Inferior parietal cortex (tissue), 1 donor: ENCODE measurements around the gene PALLD.
"Not testable (repeated sequence)": the region's sequence is repeated elsewhere in the genome, so short reads cannot be mapped to it uniquely, and the experiment has no call there.

Experiments used
- DNase-seq: peaks from one replicate; pipeline ENCODE4 v3.0.0-alpha.2; 2016; ENCODE audit errors: extremely low spot score

PALLD gene

DNA sequence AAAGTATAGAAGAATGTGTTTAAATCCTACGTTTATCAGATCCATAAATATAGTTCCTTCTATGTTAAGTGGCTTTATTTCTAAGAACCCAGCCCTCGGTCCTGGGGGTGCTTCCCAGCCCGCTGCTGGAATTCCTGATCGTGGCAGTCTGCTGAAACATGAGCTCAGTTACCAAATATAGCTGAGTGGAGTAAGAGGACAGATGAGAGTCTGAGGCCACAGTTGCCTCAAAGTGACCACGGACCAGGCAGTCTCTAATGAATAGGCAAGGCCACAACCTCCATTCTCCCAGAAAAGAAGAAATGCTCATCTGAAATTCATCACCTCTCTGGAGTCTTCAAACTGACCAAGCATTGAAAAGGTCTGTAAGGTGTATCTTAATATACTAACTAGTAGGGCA lies at the start of gene PALLD:
TSS of gene PALLD (plus strand) at position 219 of the 400 bp plus-strand sequence.
- no peak for DNase-seq

- DNase-seq = not testable (repeated sequence)
Observed at GRCh38 chr4:168449063-168449462, 47.8 kb upstream of the PALLD start.

DNA sequence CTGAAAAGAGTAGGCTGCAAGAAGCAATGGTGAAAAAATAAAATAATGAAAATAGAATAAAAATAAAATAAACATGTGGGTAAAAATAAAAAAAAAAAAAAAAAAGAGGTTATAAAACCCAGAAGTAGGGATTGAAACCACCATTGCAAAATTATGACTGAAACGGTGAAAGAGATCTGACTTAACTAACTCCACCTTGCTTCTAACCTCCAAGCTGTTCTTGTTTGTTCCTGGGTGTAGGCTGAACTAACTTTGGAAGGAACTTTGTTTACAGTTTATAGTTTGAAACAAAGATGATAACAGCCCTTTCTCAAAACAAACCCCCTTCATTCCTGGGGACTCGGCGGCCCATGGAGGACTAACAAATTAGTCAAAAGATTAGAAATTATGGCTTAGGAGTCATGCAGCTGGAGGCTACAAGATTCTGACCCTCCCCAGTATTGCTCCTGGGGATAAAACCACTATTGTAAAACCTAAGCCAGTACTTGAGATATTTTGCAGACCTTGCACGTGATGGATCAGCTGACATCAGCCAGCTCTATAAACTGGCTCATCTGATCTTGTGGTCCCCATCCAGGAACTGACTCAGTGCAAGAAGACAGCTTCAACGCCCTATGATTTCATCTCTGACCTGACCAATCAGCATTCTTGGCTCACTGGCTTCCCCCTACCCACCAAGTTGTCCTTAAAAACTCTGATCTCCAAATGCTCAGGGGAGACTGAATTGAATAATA lies 47.0 kb upstream of the PALLD start:
- no peak for DNase-seq

DNA sequence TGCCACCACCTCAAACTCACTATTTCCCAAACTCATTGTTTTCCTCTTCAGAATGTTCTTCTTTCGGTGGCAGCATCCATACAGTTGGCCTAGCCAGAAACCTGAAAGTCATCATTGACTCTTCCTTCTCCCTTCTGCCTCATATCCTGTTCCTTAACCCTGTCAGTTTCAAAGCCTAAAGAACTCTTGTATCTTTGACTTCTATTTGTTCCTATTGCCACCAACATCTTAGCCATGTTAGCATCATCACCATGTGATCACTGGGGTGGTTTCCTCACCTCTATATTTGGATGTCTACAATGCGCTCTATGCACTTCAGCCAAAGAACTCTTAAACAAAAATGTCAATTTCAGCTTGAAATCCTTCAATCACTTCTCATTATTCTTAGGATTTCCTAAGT lies 45.5 kb upstream of the PALLD start:
- no peak for DNase-seq

DNA sequence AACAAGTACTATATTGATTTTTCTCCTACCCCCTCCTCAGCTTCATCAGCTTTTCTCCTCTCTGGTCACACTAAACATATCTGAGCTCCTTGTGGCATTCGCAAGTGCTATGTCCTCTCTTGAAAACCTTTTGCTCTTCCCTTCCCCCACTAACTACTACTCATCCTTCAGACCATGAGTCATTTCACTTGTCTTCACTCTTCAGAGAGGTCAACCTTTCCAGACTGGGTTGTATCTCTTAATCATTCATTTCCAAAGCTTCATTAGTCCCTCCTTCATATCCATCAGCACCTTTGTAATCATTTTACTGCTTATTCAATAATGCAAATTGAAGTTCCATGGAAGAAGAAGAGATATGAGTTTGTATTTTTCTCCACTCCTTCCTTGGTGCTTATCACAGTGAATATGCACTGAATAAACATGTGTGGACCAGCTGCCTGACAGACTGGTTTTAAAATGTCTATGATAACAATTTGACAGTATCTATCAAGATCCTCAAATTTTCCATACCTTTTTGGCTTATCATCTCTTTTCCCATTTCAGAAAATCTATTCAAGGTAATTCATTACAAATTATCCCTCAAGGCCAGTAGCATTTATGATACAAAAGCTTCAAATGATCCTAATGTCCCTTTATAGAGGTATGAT lies 45.0 kb upstream of the PALLD start:
- DNase-seq = no peak

DNA sequence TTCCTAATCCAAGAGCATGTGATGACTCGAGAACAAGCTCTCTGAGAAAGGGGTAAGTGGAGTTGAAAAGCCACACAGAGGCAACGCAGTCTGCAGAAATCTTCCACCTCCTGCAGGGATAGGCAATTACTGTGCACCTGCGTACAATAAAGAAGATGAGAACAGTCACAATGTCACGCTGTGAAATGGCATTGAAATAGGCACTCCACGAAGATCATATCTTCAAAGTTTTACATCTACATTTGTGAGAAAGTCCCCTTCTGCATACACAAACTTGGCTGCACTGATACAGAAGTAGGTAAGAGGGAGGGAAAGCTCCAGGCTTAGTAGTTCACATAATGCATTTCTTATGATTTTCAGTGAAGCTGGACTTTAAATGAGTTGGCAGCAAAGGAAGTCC lies 43.7 kb upstream of the PALLD start:
- DNase-seq = no peak

DNA sequence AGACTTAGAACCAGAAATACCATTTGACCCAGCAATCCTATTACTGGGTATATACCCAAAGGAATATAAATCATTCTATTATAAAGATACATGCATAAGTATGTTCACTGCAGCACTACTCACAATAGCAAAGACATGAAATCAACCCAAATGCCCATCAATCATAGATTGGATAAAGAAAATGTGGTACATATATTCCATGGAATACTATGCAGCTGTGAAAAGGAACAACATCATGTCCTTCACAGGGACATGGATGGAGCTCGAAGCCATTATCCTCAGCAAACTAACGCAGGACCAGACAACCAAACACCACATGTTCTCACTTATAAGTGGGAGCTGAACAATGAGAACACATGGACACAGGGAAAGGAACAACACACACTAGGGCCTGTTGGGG lies 38.6 kb upstream of the PALLD start:
- not testable (repeated sequence) for DNase-seq

GRCh38 chr4:168461821-168462220 lies 35.0 kb upstream of the PALLD start:
- DNase-seq = no peak

DNA sequence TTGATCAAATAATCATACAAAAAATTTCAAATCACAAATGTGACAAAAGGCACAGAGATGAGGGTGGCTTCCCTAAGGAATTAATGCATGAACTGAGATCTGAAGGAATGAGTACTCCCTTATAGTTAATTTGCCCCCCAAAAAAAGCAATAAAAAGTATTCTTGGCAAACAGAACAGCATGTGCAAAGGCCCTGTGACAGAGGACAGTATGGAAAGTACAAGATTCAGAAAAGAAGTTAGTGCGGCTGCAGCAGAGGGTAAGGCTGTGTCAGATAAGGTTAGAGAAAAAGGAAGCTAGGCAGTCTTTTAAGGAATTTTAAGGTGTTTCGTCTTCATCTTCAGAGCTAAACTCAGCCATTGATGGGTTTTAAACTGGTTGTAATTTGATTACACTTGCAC lies 23.9 kb upstream of the PALLD start:
- no peak for DNase-seq

DNA sequence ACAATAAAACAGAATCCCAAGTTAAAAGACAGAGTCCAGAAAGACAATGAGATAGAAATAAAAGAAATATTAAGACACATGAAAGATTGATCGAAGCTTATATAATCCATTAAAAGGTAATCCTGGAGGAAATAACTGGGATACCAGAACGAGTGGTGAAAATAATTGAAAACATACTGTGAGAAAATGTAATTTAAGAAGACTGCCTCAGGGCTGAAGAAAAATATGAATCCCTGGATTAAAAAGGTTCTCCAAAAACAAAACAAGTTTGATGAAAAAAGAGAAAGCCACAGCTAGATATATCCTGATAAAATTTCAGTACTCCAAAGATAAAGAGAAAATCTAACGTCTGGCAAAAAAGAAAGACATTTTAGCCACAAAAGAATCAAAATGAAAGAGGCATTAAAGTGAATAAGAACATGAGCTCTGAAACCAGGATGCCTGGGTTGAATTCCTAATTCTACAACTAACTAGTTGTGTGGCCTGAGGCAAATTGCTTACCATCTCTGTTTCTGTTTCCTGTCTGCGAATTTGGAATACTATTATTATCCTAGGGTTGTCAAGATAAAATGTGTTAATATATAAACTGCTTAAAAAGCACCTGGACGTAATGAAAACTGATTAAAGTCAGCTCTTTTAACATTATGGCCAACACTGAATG lies 22.1 kb upstream of the PALLD start:
- no peak for DNase-seq

- DNase-seq = no peak
Observed at GRCh38 chr4:168475745-168476144, 21.1 kb upstream of the PALLD start.

GRCh38 chr4:168478868-168479267 lies 18.0 kb upstream of the PALLD start:
- DNase-seq = no peak

DNA sequence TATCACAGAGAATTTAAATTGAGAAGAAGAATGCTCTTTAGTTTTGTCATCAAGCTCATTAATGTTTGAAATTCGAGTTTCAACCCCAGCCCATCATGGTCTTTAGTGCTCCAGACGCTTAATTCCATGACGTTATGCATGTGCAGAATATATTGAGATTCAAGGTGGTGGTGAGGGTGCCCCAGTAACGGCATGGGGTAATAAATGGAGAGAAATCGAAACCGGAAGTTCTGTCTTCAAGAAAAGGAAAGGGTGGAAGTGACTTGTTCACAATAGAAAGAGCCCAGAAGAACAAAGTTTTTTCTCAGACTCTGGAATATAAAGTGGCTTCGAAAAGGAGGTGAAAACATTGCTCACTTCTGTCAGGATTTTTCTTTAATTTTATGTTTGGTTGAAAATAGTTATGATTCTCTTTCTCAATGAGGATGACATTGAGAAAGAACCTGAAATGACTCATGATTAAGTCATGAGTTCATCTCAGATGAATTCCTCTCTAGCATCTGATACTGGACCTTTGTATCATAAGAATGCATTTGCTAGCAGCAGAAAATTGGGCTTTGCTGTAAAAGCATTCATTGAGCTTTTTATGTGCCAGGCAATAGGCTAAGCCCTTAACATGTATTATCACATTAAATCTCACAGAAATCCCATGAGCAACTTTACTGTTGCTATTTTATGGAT lies 15.8 kb upstream of the PALLD start:
- peak; percentile 60 for DNase-seq

GRCh38 chr4:168483811-168484210 lies 13.0 kb upstream of the PALLD start:
- no peak for DNase-seq

DNA sequence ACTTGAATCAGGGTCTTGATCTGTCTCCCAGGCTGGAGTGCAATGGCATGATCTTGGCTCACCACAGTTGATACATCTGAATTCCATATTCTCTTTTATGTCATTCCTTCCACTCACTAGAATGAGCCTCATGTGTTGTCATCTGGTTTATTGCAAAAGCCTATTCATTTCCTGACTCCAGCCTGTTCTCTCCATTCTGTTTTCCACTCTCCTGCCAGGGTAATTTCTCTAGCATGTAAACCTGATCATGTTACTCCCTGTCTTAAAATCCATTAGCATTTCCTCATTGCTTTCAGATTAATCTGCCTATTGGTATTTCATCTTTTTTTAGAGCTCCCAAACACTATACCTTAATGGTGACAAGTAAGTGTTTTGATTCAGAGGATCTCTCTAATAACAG lies 12.2 kb upstream of the PALLD start:
- no peak for DNase-seq

DNA sequence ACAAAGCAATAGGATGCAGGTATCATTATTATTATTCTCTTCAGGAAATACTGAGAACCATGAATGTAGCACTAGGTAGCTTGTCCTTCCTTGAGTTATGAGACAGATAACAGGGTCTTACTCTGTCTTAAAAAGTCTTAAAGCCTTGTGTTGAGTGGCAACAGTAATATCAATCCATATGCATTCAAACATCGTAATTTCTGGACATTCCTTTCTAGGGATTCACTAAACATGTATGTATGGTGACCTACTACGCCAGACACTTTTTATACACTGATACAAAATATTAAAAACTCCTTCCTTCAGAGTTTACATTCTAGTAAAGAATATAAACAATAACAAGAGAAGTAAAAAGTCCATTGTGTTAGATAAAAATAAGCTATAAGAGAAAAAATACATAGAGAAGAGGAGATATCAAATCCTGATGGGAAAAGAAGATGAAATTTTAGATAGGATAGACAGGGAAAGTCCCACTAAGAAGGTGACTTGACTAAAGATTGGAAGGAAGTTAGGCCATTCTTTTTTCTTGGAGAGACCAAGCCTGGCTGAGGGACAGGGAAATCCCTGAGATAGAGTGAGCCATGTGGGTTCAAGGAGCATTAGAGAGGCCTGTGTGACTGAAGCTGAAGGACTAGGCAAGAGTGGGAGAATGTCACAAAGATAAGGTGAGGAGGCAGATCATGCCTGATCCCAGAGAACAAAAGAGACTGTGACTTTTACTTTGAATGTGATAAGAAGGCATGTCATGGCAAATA lies 11.5 kb upstream of the PALLD start:
- DNase-seq = no peak

DNA sequence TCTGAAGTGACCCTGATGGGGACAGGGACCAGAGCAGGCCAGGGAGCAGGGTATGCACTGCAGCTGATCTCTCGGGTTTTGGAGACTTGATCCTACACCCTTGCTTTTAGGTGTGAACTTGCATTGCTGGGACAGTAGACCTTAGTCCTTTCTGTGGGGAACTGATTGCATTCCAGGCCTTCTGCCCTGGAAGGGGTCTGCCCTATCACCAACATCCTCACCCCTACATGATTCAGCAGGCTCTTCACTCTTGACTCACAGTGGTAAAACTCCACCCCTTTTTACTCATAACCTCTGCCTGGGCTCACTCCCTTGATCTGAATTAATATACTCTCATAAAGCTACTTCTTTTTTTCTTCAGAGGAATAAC lies 10.0 kb upstream of the PALLD start:
- no peak for DNase-seq

DNA sequence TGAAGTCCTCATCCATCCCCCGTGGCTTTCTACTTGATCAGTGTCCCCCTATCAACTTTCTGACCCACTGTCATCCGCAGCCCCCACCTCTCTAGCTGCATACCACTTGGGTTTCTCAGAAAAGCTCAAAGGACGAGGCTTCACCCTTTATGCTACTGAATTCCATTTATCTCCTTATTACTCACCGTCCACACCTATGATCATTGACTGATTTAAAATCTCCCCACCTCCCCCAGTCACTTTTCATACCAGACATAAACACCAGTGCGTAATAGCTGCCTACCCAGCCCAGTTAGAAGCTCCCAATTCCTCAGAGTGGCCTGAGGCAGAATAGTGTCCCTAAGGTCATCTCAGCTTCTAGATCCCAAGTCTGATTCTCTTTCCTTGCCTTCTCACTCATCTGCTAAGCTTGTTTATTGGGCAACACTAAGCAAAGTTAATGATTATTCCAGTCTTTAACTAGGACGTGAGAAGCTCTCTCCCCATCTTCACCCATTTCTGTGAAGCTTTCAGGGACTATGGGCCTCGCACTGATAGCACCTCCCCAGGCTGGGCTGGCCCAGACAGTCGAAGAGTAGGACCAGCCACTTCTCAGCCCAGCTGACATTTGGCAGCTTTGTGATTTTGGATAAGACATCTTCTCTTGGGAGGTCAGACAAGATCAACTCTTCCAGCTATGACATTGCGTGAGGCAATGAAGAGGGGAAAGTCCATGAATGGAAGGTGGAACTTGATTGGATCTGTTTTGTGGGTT lies 9.4 kb upstream of the PALLD start:
- no peak for DNase-seq

GRCh38 chr4:168488869-168489274 lies 8.0 kb upstream of the PALLD start:
- DNase-seq = no peak

DNA sequence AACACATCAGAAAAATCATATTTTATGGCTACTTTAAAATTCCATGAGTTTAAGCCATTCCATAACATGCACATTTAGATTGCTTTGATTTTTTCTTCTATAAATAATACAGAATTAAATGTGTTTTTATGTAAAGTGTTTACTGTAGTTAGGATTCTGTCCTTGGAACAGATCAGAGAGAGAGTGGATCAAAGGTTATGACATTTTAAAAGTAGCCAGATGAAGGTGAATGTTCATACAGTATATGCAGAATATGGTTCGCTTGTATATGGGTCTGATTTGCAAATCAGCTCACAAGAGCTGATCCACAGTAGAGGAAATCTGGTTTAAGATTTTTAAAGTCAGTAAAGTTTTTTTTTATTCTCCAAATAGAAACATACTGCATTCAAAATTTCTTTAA lies 7.2 kb upstream of the PALLD start:
- DNase-seq = no peak

- DNase-seq = no peak
Observed at GRCh38 chr4:168490711-168491110, 6.1 kb upstream of the PALLD start.
